BE2C (cell line): Measurements from ENCODE around the gene GTF2IRD1.

ENCODE experiments used
- DNase-seq: peaks from one replicate; pipeline ENCODE4 v3.0.0-alpha.2; 2020
- H3K27me3 ChIP-seq: fragments of 250-450 bp; sonication (Bioruptor Pico); 2 replicates; pipeline ENCODE4 v1.5.1; 2020; ENCODE audit warnings: mild to moderate bottlenecking
- H3K36me3 ChIP-seq: fragments of 250-450 bp; sonication (Bioruptor Pico); 2 replicates; pipeline ENCODE4 v1.5.1; 2020; ENCODE audit warnings: mild to moderate bottlenecking
- H3K4me1 ChIP-seq: fragments of 250-450 bp; sonication (Bioruptor Pico); 2 replicates; pipeline ENCODE4 v1.5.1; 2020
- H3K4me3 ChIP-seq: 2 replicates; pipeline ENCODE4 v1.5.1; 2011; ENCODE audit warnings: low read depth, low read length
- H3K9me3 ChIP-seq: fragments of 250-450 bp; sonication (Bioruptor Pico); 2 replicates; pipeline ENCODE4 v1.5.1; 2020
- TF ChIP-seq, protein P1 (sequence below): IDR thresholded peaks from 2 replicates; pipeline ENCODE4 v1.5.1; 2012; ENCODE audit warnings: mild to moderate bottlenecking, low read depth, low read length

GTF2IRD1 gene

DNA sequence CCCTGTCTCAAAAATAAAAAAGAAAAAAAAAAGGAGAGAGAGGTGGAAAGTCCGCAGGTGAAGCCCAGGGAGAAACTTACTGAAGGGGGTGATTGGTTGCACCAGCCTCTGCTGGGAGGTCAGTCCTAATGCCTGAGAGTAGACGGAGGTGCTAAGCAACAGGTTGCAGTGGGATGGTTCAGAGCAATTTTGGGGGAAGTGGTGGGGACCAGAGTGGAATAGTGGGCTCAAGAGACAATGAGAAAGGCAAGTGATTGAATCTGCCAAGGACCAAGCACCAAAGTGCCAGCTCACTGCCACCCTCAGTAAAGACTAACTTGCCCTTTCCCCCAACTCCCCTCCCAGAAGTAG is 113.6 kb downstream of the GTF2IRD1 start:
- no peak overlapping the region for H3K4me3 ChIP-seq
- H3K27me3 ChIP-seq: no peaks in the 10 kb centered on the region
- H3K36me3 ChIP-seq: no peaks in the 10 kb centered on the region
- DNase-seq: no peak
- H3K4me1 ChIP-seq: peaks cover 6% of the 10 kb centered on the region
- TF ChIP-seq, protein P1, sequence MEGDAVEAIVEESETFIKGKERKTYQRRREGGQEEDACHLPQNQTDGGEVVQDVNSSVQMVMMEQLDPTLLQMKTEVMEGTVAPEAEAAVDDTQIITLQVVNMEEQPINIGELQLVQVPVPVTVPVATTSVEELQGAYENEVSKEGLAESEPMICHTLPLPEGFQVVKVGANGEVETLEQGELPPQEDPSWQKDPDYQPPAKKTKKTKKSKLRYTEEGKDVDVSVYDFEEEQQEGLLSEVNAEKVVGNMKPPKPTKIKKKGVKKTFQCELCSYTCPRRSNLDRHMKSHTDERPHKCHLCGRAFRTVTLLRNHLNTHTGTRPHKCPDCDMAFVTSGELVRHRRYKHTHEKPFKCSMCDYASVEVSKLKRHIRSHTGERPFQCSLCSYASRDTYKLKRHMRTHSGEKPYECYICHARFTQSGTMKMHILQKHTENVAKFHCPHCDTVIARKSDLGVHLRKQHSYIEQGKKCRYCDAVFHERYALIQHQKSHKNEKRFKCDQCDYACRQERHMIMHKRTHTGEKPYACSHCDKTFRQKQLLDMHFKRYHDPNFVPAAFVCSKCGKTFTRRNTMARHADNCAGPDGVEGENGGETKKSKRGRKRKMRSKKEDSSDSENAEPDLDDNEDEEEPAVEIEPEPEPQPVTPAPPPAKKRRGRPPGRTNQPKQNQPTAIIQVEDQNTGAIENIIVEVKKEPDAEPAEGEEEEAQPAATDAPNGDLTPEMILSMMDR: no peak
- H3K9me3 ChIP-seq: no peaks in the 10 kb centered on the region

- TF ChIP-seq, protein P1: no peak
- Histone ChIP-seq H3K36me3 (no peaks in the 10 kb centered on the region), H3K9me3 (no peaks in the 10 kb centered on the region), H3K4me3 (no peak overlapping the region), H3K4me1 (peaks cover 6% of the 10 kb centered on the region), H3K27me3 (no peaks in the 10 kb centered on the region)
- no peak for DNase-seq
Measured at GRCh38 chr7:74568658-74569057, 115.0 kb downstream of the GTF2IRD1 start.

- H3K36me3 ChIP-seq: no peaks in the 10 kb centered on the region
- TF ChIP-seq, protein P1: no peak
- no peak for DNase-seq
- H3K27me3 ChIP-seq: no peaks in the 10 kb centered on the region
- peaks cover 6% of the 10 kb centered on the region for H3K4me1 ChIP-seq
- H3K4me3 ChIP-seq: no peak overlapping the region
- H3K9me3 ChIP-seq: no peaks in the 10 kb centered on the region
Measured at GRCh38 chr7:74569501-74570075, 115.9 kb downstream of the GTF2IRD1 start.

GRCh38 chr7:74570533-74571156 is 116.9 kb downstream of the GTF2IRD1 start:
- H3K36me3 ChIP-seq: no peaks in the 10 kb centered on the region
- H3K4me1 ChIP-seq: peaks cover 6% of the 10 kb centered on the region
- TF ChIP-seq, protein P1: no peak
- no peak for DNase-seq
- no peak overlapping the region for H3K4me3 ChIP-seq
- no peaks in the 10 kb centered on the region for H3K9me3 ChIP-seq
- H3K27me3 ChIP-seq: no peaks in the 10 kb centered on the region

GRCh38 chr7:74572301-74572979 is 118.7 kb downstream of the GTF2IRD1 start:
- no peak for DNase-seq
- TF ChIP-seq, protein P1: no peak

DNA sequence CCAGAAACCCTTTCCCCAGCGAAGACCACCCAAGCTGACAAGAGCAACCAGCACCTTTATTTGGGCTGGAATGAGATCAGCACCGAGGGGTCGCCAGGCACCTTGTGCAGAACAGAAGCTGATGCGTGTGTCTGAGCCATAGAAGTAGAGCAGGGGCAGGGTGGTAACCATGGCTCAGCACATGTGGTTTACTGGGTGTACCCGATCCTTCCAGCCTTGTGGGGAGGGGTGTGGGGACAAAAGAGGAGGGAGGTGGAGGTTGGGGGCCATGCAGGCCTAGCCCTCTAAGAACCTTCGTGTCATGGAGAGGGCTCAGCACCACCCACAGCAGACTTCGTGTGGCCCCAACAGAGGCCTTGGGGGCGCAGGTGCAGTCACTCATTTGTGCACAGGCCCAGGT is 119.8 kb downstream of the GTF2IRD1 start:
- Histone ChIP-seq H3K4me1 (peaks cover 6% of the 10 kb centered on the region), H3K36me3 (no peaks in the 10 kb centered on the region), H3K4me3 (no peak overlapping the region), H3K9me3 (no peaks in the 10 kb centered on the region), H3K27me3 (no peaks in the 10 kb centered on the region)
- no peak for DNase-seq
- TF ChIP-seq, protein P1: no peak

More at GRCh38 chr7:74572301-74572979, 118.7 kb downstream of the GTF2IRD1 start:
- H3K9me3 ChIP-seq: no peaks in the 10 kb centered on the region
- no peaks in the 10 kb centered on the region for H3K27me3 ChIP-seq
- H3K4me3 ChIP-seq: no peak overlapping the region
- H3K4me1 ChIP-seq: peaks cover 6% of the 10 kb centered on the region
- no peaks in the 10 kb centered on the region for H3K36me3 ChIP-seq
